Measurements from ENCODE around the gene ADRA1B.

DNA sequence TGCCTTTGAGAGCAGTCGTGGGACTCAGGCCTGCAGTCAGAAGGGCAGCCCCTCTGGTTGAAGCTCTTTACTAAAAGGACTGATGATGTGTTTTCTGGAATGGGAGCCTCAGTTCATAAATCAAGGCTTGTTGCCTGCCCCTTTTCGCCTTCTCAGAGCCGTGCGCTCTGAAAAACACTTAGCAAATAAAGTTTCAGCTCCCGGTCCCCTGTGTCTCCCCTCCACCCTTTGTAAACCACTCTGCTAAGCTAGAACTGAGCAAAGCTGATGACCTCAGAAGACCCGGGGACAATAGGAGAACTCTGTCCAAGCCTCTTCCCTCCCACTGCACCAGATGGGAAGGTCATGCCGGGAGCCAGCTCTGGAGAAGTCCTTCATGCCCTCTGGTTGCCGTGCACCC, 39.3 kb upstream of the ADRA1B start:
- TF ChIP-seq, protein P1, sequence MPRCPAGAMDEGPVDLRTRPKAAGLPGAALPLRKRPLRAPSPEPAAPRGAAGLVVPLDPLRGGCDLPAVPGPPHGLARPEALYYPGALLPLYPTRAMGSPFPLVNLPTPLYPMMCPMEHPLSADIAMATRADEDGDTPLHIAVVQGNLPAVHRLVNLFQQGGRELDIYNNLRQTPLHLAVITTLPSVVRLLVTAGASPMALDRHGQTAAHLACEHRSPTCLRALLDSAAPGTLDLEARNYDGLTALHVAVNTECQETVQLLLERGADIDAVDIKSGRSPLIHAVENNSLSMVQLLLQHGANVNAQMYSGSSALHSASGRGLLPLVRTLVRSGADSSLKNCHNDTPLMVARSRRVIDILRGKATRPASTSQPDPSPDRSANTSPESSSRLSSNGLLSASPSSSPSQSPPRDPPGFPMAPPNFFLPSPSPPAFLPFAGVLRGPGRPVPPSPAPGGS (IDR thresholded peaks at IDR 0.05; ENCODE audit: borderline replicate concordance, insufficient read depth, low read depth, low read length, poor library complexity, severe bottlenecking): no peak
- TF ChIP-seq MYC (IDR thresholded peaks at IDR 0.05; ENCODE audit: insufficient read depth, insufficient read length, insufficient replicate concordance, low read length, severe bottlenecking): no peak
- TF ChIP-seq CTCF (IDR thresholded peaks at IDR 0.05 in 2 of 3, conservative IDR thresholded peaks at IDR 0.05 in 1 of 3; ENCODE audit: control insufficient read depth in 2 of 3, extremely low read depth in 1 of 3, insufficient read depth in 1 of 3, low read depth in 3 of 3, low read length in 3 of 3): no peak
- TF ChIP-seq NFYA (IDR thresholded peaks at IDR 0.05; ENCODE audit: borderline replicate concordance, low read depth, low read length): no peak
- TF ChIP-seq EGR1 (IDR thresholded peaks at IDR 0.05; ENCODE audit: borderline replicate concordance in 1 of 2, low read depth in 2 of 2, low read length in 2 of 2): no peak
- TF ChIP-seq MXI1 (IDR thresholded peaks at IDR 0.05; ENCODE audit: low read depth, low read length): no peak
- TF ChIP-seq, protein P2, sequence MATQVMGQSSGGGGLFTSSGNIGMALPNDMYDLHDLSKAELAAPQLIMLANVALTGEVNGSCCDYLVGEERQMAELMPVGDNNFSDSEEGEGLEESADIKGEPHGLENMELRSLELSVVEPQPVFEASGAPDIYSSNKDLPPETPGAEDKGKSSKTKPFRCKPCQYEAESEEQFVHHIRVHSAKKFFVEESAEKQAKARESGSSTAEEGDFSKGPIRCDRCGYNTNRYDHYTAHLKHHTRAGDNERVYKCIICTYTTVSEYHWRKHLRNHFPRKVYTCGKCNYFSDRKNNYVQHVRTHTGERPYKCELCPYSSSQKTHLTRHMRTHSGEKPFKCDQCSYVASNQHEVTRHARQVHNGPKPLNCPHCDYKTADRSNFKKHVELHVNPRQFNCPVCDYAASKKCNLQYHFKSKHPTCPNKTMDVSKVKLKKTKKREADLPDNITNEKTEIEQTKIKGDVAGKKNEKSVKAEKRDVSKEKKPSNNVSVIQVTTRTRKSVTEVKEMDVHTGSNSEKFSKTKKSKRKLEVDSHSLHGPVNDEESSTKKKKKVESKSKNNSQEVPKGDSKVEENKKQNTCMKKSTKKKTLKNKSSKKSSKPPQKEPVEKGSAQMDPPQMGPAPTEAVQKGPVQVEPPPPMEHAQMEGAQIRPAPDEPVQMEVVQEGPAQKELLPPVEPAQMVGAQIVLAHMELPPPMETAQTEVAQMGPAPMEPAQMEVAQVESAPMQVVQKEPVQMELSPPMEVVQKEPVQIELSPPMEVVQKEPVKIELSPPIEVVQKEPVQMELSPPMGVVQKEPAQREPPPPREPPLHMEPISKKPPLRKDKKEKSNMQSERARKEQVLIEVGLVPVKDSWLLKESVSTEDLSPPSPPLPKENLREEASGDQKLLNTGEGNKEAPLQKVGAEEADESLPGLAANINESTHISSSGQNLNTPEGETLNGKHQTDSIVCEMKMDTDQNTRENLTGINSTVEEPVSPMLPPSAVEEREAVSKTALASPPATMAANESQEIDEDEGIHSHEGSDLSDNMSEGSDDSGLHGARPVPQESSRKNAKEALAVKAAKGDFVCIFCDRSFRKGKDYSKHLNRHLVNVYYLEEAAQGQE (IDR thresholded peaks at IDR 0.05; ENCODE audit: low read depth, low read length): no peak
- no peak for TF ChIP-seq GABPA (IDR thresholded peaks at IDR 0.05; ENCODE audit: low read depth)
- TF ChIP-seq, protein P3, sequence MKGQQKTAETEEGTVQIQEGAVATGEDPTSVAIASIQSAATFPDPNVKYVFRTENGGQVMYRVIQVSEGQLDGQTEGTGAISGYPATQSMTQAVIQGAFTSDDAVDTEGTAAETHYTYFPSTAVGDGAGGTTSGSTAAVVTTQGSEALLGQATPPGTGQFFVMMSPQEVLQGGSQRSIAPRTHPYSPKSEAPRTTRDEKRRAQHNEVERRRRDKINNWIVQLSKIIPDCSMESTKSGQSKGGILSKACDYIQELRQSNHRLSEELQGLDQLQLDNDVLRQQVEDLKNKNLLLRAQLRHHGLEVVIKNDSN (IDR thresholded peaks at IDR 0.05; ENCODE audit: borderline replicate concordance, extremely low read length, insufficient read depth, low read depth, low read length): no peak
- no peak for TF ChIP-seq RFX5 (IDR thresholded peaks at IDR 0.05; ENCODE audit: low read depth, low read length)
- TF ChIP-seq JUND (IDR thresholded peaks at IDR 0.05; ENCODE audit: low read depth, low read length): no peak
- TF ChIP-seq MAX (IDR thresholded peaks at IDR 0.05; ENCODE audit: low read depth, low read length): no peak
